Motor neuron (in vitro differentiated cells): Measurements from ENCODE around the gene EPDR1. TPM values are rescaled to one million over a fixed set of nuclear protein-coding genes. Genes with fewer than 3 reads are reported as not detected.
"Not testable (repeated sequence)": the region's sequence is repeated elsewhere in the genome, so short reads cannot be mapped to it uniquely, and the experiment has no call there.

Experiments used
- ATAC-seq, 8 experiments: fragments of 200-7000 bp; cut with Tn5 transposase; replicated peaks in 6 of 8; 2 replicates each; pipeline ENCODE4 v1.8.0; 2021; ENCODE audit warnings: mild to moderate bottlenecking in 8 of 8, moderate library complexity in 8 of 8
- H3K27ac ChIP-seq, 2 donors: fragments of 250-450 bp; sonication (Bioruptor Pico); 2 replicates each; pipeline ENCODE4 v1.9.0; 2021; ENCODE audit warnings: antibody characterized with exemption in 2 of 2, mild to moderate bottlenecking in 2 of 2, moderate library complexity in 1 of 2
- H3K4me1 ChIP-seq, 2 donors: fragments of 250-450 bp; sonication (Bioruptor Pico); replicated peaks in 1 of 2; 2 replicates each; pipeline ENCODE4 v1.6.1; 2021; ENCODE audit warnings: antibody characterized with exemption in 2 of 2, mild to moderate bottlenecking in 2 of 2, moderate library complexity in 1 of 2
- H3K4me3 ChIP-seq, 5 donors: fragments of 250-450 bp; sonication (Bioruptor Pico); 2 replicates each; pipeline ENCODE4 v1.9.0; 2021; ENCODE audit warnings: antibody characterized with exemption in 5 of 5, mild to moderate bottlenecking in 5 of 5, moderate library complexity in 4 of 5
- WGBS, 10 experiments: fragments of 450-650 bp; shearing (Covaris generic); methylation state at CpG; one replicate each; pipeline ENCODE4 v1.0.0; 2022; 5-methylcytosine and 5-hydroxymethylcytosine counted together
- in situ Hi-C, 9 experiments: fragments of 400-800 bp; cut with MboI; loops; one replicate each; pipeline ENCODE4 v1.15.0; 2021; ENCODE audit warnings: low sequenced_read_pairs in 9 of 9, low pct_unique_long_range_greater_than_20kb in 2 of 9; ENCODE audit not compliant: unreplicated experiment in 9 of 9
- total RNA-seq, 8 experiments: library from RNA; unstranded; fragments of 300-600 nt; gene quantifications; 2 replicates each; pipeline versions ENCODE4 v1.2.3 to v1.2.4, GENCODE V29; 2022

Gene EPDR1
- total RNA-seq, 8 experiments from 2014 or later: 1.4 to 43.4 (median 2.3) TPM

GRCh38 chr7:37932543-37932942 is 12.1 kb downstream of the EPDR1 start:
- in situ Hi-C loops: loop anchor here in 1 of 9 experiments (25.0 kb wide), 1 partner anchor 155 kb away; no protein-coding TSS in a partner anchor
- WGBS, 10 experiments: 4 to 83% (median 56%) methylated on average over 1 to 2 of the region's 2 CpGs; no CpG with 5 or more reads in 1 of the 10 experiments
- peaks cover 11 to 18% of the 10 kb centered on the region in 2 donors for H3K4me1 ChIP-seq
- peak in 5 of 8 experiments; percentile 41 to 84 (median 69) for ATAC-seq
- H3K27ac ChIP-seq: no peak overlapping the region
- H3K4me3 ChIP-seq: no peak overlapping the region

DNA sequence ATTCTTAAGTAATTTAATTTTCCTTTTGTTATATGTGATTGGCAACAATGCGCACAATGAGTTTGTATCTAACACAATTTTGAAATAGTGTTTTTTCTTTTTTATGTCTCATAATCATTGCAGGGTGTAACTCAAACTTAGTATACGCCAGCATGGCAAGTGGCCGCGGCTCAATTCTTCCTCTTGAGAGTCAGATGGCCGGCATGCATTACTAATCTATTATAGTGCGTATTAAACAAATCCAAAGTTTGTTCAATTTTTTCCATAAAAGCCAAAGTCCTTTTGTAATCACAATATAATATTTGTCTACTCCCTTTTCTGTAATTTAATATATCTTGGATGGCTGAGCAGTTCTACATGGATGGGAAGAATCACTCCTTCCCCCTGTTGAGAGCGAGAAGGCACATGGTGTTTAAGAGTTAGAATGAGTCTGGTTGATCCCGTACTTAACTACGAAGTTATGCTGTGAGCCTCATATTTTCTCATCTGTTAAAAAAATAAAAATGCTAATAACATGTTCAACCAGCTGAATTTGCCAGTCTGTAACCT is 12.7 kb downstream of the EPDR1 start:
- Histone ChIP-seq H3K4me3 (no peak overlapping the region), H3K27ac (no peak overlapping the region), H3K4me1 (peaks cover 11 to 13% of the 10 kb centered on the region in 2 donors)
- in situ Hi-C loops: loop anchor here in 1 of 9 experiments (25.0 kb wide), 1 partner anchor 154 kb away; no protein-coding TSS in a partner anchor
- 44 to 97% (median 92%) methylated on average over 4 to 9 of the region's 9 CpGs for WGBS, 10 experiments
- no peak for ATAC-seq

DNA sequence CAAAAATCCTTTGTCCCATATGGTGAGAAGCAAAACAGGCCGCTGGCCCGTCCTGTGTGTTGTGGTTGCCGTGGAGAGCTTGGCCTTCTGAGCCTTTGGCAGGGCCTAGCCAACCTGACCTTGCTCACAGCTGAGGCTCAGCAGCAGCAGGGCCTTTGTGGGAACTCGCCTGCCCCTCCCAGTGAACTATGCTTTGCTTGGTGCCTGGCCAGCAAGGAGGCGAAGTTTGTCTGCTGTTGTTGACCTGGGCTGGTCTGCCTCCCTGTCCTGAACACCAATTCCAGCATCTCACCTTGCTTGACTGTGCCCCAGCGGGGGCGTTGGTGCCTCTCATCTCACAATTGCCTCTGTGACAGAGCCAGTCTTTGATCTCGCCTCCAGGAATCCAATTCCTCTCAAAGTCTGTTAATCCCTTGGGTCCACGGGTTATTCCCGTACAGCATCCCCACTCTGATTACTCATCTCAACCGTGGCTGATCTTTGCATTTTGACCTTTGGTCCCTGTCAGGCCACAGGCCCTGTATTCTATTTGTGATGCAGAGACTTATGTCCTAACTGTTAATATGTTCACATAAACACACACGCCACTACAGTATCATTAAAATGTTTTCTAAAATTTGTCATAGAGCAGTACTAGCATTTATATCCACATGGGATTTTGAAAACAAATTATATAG is 22.6 kb downstream of the EPDR1 start:
- WGBS, 10 experiments: 15 to 77% (median 39%) methylated on average over 2 to 6 of the region's 12 CpGs; no CpG with 5 or more reads in 1 of the 10 experiments
- Histone ChIP-seq H3K4me3 (no peak overlapping the region), H3K4me1 (peaks cover 17 to 26% of the 10 kb centered on the region in 2 donors), H3K27ac (peak overlapping the region in 1 of 2 donors; percentile 25)
- in situ Hi-C loops: loop anchor here in 1 of 9 experiments (25.0 kb wide), 1 partner anchor 144 kb away; no protein-coding TSS in a partner anchor
- peak in 7 of 8 experiments; percentile 61 to 92 (median 75) for ATAC-seq

DNA sequence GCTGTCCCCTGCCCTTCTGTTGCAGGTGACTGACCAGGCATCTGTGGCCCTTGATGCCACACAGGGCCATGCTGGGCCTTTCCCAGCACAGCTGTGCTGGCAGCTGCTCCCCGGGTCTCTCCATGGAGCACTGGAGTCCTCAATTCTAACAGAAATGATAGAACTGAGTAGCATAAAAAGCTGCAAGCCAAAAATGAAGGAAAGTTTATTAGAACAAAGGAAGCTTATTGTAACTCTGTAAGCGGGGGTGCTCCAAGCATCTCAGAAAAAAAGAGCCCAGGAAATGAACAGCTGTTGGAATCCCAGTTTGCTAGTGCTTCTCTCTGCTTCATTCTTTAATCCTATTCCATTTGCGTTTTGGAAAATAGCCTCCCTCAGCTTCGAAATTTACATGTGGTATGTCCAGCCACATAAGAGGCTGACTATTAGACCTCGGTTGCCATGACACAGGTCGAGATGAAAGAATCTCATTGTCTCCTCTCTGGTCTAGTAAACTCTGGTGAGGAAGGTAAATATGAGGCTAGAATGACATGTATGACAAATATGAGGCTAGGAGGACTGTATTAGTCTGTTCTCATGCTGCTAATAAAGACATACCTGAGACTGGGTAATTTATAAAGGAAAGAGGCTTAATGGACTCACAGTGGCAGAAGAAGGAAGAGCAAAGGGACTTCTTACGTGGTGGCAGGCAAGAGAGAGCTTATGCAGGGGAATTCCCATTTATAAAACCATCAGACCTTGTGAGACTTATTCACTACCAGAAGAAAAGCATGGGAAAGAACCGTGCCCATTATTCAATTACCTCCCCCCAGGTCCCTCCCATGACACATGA is 23.7 kb downstream of the EPDR1 start:
- peaks cover 17 to 26% of the 10 kb centered on the region in 2 donors for H3K4me1 ChIP-seq
- H3K4me3 ChIP-seq: no peak overlapping the region
- peak in 6 of 8 experiments; percentile 13 to 71 (median 34) for ATAC-seq
- in situ Hi-C loops: loop anchor here in 1 of 9 experiments (25.0 kb wide), 1 partner anchor 143 kb away; no protein-coding TSS in a partner anchor
- no peak overlapping the region for H3K27ac ChIP-seq
- 13 to 92% (median 55%) methylated on average over 3 to 8 of the region's 8 CpGs; no CpG with 5 or more reads in 2 of the 10 experiments for WGBS, 10 experiments

DNA sequence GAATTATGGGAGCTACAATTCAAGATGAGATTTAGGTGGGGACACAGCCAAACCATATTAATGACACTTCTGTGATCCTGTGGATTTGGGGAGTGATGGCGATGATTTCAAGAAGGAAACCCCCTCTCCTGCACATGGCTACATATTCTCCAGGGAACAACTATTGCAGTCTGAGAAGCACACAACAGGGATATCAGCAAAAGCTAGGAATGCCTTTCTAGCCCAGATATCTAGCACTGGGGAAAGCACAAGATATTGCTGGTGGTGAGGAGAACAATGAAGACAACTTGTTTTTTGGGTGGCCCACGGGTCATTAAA is 24.3 kb downstream of the EPDR1 start:
- Histone ChIP-seq H3K4me1 (peaks cover 17 to 26% of the 10 kb centered on the region in 2 donors), H3K27ac (no peak overlapping the region), H3K4me3 (no peak overlapping the region)
- WGBS, 10 experiments: 14 to 100% (median 60%) methylated on average over 1 to 2 of the region's 2 CpGs; no CpG with 5 or more reads in 3 of the 10 experiments
- ATAC-seq: peak in 3 of 8 experiments; percentile 29 to 45 (median 33)
- in situ Hi-C loops: loop anchor here in 1 of 9 experiments (25.0 kb wide), 1 partner anchor 143 kb away; no protein-coding TSS in a partner anchor

DNA sequence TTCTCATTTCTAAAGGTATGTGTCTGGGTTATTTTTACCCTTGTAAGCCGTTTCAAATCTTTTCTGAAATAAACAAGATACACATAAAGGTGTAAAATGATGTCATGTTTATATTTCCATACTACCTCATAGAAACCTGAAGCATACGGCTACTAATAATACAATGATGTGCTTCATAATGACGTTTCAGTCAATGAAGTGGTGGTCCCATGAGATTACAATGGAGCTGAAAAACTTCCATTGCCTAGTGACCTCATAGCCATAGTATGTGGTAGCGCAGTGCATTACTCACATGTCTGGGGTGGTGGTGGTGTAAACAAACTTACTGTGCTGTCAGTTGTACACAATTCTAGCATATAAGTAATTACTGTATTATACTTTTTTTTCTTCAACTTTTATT is 24.9 kb downstream of the EPDR1 start:
- Histone ChIP-seq H3K27ac (no peak overlapping the region), H3K4me3 (no peak overlapping the region), H3K4me1 (peaks cover 17 to 26% of the 10 kb centered on the region in 2 donors)
- ATAC-seq: peak in 2 of 8 experiments; percentile 21 to 30
- WGBS, 10 experiments: 29 to 100% (median 85%) methylated on average over 1 to 4 of the region's 4 CpGs
- in situ Hi-C loops: loop anchor here in 1 of 9 experiments (25.0 kb wide), 1 partner anchor 142 kb away; no protein-coding TSS in a partner anchor

DNA sequence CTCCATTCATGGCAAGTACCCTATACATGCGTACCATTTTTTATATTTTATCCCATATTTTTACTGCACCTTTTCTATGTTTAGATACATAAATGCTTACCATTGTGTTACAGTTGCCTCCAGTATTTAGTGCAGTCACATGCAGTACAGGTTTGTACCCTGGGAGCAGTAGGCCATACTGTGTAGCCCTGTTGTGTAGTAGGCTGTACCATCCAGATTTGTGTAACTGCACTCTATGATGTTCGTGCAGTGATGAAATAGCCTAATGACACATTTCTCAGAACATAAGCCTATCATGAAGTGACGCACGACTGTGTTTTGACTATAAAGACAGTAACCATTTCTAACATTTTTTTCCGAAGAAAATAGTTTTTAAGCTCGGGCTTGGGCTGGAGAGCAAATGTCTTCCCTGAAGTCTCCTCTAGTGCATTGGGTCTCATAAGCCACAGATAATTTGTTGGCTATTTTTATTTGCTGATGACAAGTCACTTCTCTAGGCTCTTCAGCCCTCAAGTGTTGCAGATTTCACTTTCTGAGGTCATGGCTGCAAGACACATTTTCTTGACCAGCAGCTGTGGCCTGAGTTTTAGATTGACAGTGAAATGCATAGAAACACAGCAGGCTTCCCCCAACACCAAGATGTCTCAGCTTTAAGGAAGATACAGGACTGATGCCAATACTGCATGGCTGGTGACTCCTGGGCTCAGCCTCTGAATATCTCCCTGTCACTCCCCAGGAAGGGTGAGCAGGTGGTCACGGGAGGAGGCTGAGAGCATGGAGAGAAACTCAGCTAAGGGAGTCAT is 26.9 kb downstream of the EPDR1 start:
- Histone ChIP-seq H3K4me3 (no peak overlapping the region), H3K4me1 (peaks cover 17 to 26% of the 10 kb centered on the region in 2 donors), H3K27ac (no peak overlapping the region)
- in situ Hi-C loops: loop anchor here in 1 of 9 experiments (25.0 kb wide), 1 partner anchor 140 kb away; no protein-coding TSS in a partner anchor
- WGBS, 10 experiments: 17 to 100% (median 87%) methylated on average over 2 to 5 of the region's 7 CpGs; no CpG with 5 or more reads in 1 of the 10 experiments
- ATAC-seq: peak in 4 of 8 experiments; percentile 22 to 49 (median 37)

DNA sequence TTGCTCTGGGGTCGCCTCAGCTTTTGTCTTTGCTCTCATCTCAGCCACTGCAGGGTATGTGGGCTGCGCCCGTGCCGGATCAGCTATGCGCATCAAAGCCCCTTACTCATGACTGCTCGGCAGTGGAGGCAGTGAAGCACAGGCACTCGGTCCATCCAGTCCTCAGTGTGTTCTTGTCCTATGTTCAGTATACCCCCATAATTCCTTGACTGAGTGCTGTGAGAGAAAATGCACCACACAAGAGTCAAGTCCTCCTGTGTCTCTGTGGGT is 27.4 kb downstream of the EPDR1 start:
- ATAC-seq: peak in 1 of 8 experiments; percentile 26
- Histone ChIP-seq H3K4me3 (no peak overlapping the region), H3K4me1 (peaks cover 14 to 24% of the 10 kb centered on the region in 2 donors), H3K27ac (no peak overlapping the region)
- 33 to 100% (median 57%) methylated on average over 1 to 6 of the region's 7 CpGs; no CpG with 5 or more reads in 3 of the 10 experiments for WGBS, 10 experiments
- in situ Hi-C loops: loop anchor here in 1 of 9 experiments (25.0 kb wide), 1 partner anchor 139 kb away; no protein-coding TSS in a partner anchor

DNA sequence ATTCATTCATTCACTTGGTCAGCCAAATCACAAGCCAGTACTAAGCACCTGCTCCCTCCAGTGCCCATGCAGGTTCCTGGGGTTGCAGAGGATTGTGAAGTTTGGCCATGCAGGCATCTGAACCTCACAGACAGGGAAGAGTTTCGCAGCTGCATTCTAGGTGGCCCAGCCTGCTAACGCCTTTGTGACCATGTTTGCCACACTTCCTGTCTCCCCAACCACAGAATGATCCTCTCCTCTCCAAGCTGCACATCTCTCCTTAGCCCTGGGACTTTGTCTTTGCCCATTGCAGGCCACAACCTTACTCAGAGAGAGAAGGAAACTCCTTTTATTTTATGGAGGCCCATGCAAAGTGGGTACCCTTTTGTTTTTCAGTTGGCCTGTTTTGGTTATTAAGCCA is 31.8 kb downstream of the EPDR1 start:
- in situ Hi-C loops: no loop called here
- WGBS, 10 experiments: 0 to 92% (median 44%) methylated on average over 1 to 2 of the region's 2 CpGs; no CpG with 5 or more reads in 6 of the 10 experiments
- Histone ChIP-seq H3K4me3 (no peak overlapping the region), H3K27ac (no peak overlapping the region), H3K4me1 (peaks cover 0 to 5% of the 10 kb centered on the region in 2 donors)
- no peak for ATAC-seq

- H3K4me3 ChIP-seq, H3K27ac ChIP-seq, H3K4me1 ChIP-seq, in situ Hi-C loops, ATAC-seq: not testable (repeated sequence)
- no CpG with 5 or more reads among the region's 1 CpG for WGBS, 10 experiments
Measured at GRCh38 chr7:37954217-37954616, 33.8 kb downstream of the EPDR1 start.

DNA sequence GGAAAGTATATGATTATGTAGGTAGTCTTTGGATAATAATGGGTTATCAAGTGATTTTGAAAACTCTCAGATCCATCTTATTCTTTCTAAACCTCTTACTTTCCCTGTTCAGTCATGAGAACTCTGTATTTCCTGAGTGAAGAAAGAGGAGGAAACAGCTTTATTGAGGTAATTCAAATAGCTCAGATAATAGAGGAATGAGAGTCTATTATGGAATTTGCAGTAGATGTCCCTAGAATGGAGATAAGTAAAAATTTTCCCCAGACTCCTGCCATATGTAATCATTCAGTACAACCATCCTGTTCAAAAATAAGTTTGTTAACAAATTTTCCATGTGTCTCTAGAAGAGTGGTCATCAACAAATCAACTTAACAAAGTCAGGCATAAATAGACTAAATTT is 36.4 kb downstream of the EPDR1 start:
- Histone ChIP-seq H3K4me3 (no peak overlapping the region), H3K4me1 (no peaks in the 10 kb centered on the region), H3K27ac (no peak overlapping the region)
- in situ Hi-C loops: no loop called here
- ATAC-seq: no peak

- ATAC-seq: no peak
- Histone ChIP-seq H3K27ac (no peak overlapping the region), H3K4me3 (no peak overlapping the region), H3K4me1 (no peaks in the 10 kb centered on the region)
- in situ Hi-C loops: no loop called here
- WGBS, 10 experiments: 0 to 95% (median 73%) methylated on average over 2 to 9 of the region's 9 CpGs
Measured at GRCh38 chr7:37957221-37957970, 37.0 kb downstream of the EPDR1 start.
